ENCODE results near the gene BMPR2.
"Not testable (repeated sequence)": the region's sequence is repeated elsewhere in the genome, so short reads cannot be mapped to it uniquely, and the experiment has no call there.

BMPR2 gene

DNA sequence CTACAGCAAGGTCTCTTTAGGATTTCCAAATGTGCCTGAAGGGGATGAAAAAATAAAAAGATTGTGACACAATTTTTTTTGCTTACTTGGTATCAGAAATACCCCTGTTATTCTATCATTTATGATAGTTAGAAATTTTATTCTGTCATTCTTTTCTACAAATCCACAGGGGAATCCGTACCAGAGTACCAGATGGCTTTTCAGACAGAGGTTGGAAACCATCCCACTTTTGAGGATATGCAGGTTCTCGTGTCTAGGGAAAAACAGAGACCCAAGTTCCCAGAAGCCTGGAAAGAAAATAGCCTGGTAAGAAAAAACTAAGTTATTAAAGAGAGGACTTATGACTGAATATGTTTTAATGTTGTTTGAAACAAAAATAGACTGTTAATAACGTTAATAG is 166.0 kb downstream of the BMPR2 start:
- no peak for DNase-seq

DNA sequence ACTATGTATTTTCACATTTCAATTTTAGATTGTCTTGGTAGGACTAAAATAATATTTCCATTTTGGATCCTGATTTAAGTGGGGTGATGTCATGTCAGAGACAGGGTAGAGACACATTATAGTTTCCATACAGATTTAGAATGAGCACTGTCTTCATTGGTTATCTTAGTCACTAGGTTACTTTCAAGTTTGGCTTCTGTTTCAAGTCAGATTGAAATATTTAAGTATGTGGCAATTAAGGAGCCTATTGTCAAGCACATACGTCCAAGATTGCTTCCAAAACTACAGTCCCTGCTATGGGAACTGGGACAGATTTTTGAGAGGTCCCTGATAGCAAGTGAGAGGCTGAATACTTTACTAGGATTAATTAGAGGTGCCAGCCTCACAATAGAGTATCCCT is 169.4 kb downstream of the BMPR2 start:
- DNase-seq = no peak

DNA sequence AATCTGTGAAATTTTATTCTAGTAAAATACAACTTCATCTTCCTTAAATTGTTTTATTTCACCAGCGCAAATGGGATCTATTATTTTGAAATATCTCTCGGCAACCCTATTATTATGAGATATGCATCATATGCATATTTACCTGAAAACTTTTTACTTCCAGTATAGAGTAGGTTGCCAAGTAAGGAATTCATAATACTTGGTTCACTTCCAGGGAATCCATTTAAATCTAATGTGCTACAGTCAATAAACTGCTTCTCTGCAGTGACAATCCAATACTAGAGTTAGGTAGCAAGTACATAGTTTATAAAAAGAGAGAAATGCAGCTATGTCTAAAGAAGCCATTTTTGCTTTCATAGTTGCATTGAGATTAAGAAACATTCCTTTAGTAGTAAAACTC is 169.8 kb downstream of the BMPR2 start:
- no peak for DNase-seq

DNA sequence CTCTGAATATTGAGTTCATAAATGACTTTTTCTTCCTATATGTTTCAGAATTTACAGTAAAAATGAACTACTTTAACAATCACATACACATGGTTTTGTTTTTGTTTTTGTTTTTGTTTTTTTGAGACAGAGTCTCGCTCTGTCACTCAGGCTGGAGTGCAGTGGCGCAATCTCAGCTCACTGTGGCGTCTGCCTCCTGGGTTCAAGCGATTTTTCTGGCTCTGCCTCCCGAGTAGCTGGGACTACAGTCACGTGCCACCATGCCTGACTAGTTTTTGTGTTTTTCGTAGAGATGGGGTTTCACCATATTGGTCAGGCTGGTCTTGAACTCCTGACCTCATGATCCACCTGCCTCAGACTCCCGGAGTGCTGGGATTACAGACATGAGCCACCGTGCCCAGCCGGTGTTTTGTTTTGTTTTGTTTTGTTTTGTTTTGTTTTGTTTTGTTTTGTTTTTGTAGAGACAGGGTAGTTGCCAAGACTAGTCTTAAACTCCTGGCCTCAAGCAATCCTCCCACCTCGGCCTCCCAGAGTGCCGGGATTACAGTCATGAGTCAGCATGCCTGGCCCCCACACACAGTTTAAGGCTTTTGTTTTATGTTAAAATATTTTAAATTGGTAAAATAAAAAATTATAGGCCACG is 170.5 kb downstream of the BMPR2 start:
- not testable (repeated sequence) for DNase-seq

DNA sequence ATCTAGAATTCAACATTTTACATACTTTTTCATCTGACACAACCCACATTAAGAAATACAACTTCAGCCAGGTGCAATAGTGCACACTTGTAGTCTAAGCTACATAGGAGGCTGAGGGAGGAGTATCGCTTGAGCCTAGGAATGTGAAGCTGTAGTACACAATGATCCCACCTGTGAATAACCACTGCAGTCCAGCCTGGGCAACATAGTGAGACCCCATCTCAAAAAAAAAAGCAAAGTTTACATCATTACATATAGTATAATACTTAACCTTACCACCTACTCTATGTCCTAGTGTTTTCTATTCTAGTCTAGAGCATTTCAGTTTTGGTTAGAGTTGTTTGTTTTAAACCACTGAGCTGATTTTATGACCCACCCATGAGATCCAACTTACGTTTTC is 172.1 kb downstream of the BMPR2 start:
- DNase-seq = no peak

DNA sequence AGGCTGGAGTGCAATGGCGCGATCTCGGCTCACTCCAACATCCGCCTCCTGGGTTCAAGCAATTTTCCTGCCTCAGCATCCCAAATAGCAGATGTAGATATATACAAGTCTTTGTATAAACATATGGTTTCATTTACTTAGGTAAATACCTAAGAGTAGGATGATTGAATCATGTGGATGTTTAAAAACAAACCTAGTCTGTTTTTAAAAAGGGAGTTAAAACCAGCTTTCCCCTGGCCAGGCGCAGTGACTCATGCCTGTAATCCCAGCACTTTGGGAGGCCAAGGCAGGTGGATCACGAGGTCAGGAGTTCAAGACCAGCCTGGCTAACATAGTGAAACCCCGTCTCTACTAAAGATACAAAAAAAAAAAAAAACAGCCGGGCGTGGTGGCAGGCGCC is 174.9 kb downstream of the BMPR2 start:
- not testable (repeated sequence) for DNase-seq

DNA sequence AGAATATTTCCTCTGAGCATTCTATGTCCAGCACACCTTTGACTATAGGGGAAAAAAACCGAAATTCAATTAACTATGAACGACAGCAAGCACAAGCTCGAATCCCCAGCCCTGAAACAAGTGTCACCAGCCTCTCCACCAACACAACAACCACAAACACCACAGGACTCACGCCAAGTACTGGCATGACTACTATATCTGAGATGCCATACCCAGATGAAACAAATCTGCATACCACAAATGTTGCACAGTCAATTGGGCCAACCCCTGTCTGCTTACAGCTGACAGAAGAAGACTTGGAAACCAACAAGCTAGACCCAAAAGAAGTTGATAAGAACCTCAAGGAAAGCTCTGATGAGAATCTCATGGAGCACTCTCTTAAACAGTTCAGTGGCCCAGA is 179.2 kb downstream of the BMPR2 start:
- DNase-seq = no peak

DNA sequence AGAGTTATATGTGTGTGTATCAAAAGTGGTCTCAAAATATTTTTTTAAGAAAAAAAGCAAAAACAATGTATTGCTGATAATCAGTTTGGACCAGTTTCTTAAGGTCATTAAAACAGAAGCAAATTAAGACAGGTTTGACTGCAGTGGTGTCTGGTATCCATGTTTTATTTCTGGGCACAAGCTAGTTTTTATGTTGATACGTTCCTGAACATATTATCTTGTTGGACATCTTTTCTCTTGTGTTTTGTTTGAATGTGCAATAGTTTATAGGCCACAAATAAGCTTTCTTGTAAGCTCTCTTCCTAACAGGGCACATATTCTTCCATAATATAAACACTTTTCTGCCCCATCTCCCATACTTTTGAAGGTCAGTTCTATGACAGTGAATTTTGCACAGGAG is 184.1 kb downstream of the BMPR2 start:
- DNase-seq = no peak

DNA sequence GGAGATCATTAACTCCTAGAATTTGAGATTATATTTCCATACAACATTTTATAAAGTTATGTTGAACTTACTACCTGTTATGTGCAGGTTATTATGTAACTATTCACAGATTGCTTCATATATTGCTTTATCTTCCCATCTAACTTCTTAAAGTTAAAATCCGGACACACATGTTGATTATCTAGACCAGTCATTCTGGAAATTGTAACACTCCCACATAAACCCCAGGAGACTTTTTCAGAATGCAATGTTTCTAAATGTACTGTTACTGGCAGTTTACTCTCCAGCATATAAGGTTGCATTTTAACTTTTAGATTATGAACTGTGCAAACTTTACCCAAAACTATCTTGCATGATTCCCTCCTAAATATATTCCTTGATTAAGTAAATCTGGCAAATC is 188.1 kb downstream of the BMPR2 start:
- DNase-seq = no peak

DNA sequence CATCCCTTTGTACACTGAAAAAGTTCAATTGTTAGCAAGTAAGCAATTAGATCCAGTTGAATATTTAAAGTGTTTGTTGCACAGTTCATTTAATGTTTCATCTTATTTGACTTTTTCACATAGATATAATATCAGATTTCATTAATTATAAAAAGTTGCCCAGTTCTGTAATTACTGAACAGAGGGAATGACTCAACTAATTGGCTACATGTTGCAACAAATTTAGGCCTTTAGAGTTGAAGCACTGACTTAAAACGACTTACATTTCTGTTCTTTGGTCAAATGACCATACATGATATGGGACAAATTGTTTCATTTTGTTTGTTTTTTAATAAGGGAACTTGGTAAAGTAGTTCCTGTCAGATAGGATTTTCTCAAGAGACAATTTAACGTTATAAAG is 190.2 kb downstream of the BMPR2 start:
- DNase-seq = no peak

DNA sequence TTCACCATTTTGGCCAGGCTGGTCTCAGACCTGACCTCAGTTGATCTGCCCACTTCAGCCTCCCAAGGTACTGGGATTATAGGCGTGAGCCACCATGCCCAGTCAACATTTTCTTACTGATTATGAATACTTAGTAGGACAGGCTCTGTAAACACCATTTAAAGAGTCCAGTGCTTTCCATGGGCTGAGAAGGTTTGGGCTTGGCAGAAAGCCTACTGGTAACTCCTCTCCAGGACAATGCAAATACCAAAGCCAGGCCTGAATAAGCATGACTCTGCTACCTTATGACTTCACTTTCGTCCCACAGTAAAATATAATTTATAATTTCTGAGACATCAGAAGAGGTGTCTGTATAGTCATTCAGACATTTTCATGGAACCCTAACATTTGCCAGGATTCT is 198.4 kb downstream of the BMPR2 start:
- no peak for DNase-seq

DNA sequence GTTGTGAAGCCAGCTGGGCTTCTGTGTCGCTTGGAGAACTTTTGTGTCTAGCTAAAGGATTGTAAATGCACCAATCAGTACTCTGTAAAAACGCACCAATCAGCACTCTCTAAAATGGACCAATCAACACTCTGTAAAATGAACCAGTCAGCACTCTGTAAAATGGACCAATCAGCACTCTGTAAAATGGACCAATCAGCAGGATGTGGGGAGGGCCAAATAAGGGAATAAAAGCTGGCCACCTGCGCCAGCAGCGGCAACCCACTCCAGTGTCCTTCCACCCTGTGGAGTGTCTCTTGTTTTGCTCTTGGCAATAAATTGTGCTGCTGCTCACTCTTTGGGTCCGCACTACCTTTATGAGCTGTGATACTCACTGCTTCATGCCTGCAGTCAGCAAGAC is 199.1 kb downstream of the BMPR2 start:
- not testable (repeated sequence) for DNase-seq

DNA sequence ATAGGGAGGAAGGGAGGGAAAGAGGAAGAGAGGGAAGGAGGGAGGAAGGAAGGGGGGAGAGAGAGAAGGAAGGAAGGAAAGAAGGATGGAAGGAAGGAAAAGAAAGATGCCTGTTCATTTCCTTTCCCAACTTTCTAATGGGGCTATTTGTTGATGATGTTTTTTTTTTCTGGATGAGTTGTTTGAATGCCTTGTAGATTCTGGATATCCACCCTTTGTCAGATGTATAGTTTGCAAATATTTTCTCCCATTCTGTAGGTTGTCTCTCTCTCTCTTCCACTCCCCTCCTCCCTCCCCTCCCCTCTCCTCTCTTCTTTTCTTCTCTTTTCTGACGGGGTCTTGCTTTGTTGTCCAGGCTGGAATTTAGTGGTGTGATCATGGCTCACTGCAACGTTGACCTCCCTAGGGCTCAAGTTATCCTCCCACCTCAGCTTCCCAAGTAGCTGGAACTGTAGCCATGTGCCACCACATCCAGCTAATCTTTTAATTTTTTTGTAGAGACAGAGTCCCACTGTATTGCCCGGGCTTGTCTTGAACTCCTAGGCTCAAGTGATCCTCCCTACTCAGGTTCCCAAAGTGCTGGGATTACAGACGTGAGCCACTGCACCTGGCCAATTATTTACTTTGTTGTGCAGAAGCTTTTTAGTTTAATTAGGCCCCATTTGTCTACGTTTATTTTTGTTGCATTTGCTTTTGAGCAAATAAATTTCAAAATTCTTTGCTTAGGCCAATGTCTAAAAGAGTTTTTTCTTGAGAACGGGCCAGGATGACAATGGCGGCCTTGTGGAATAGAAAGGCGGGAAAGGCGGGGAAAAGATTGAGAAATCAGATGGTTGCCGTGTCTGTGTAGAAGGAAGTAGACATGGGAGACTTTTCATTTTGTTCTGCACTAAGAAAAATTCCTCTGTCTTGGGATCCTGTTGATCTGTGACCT is 201.4 kb downstream of the BMPR2 start:
- no peak for DNase-seq

DNA sequence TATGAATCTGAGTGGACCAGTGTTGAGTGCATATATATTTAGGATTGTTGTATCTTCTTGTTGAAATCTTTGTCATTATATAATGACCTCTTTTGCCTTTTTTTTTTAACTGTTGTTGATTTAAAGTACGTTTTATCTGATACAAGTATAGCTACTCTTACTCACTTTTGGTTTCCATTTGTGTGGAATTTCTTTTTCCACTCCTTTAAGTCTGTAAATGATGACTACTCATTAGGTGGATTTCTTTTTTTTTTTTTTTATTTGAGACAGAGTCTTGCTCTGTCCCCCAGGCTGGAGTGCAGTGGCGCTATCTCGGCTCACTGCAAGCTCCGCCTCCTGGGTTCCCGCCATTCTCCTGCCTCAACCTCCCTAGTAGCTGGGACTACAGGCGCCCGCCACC is 206.7 kb downstream of the BMPR2 start:
- not testable (repeated sequence) for DNase-seq

DNA sequence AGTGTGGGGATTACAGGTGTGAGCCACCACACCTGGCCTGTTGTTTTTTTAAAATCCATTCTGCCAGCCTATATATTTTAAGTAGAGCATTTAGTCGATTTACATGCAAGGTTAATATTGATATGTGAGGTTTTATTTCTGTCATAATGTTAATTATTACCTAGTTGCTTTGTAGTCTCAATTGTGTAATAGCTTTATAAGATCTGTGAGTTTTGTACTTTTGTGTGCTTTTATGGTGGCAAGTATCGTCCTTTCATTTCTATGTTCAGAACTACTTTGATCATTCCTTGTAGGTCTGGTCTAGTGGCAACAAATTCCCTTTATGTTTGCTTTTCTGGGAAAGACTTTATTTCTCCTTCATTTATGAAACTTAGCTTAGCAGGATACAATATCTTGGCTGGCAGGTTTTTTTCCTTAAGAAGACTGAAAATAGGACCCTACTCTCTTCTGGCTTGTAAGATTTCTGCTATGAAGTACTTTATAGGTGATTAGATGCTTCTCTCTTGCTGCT is 207.6 kb downstream of the BMPR2 start:
- no peak for DNase-seq

DNA sequence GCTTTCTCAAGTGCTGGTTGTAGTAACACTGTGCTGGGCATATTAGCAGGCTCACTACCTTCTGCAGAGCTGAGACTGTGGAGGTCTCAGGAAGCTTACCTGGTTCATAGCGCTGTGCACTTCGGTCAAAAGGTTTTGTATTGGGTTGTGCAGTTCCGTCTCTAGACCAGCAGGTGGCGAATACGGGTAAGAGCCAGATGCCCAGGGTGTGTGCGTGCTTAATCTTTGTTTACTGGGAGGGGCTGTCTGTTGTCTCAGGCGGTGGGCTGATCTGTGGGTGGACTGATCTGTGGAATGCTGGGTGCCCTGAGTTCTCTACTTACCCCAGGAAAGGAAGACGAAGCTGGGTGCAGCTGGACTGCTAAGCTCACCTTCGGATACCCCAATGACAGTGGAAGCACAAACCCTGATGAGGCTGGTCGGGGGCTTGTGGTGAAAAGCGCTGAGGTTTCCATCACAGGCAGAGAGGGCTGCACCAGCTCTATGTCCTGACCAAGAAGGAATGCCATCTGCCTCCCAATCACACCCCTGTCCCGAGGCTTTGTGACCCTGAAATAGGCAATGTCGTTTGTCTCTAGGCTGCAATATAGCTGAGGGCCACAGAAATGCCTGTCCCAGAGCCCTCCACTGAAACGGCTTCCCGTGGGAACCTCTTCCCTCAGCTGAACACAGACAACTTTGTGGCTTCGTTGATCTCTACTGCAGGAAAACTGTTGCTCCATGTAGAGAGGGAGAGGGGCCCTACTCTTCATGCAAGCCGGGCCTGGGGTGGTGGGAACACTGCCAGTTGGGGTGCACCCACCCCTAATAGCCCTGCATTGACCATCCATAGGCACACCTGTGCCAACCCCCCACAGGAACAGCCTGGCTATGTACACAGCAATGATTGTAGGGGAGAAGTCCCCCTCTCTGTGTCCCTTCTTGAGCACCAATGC is 212.8 kb downstream of the BMPR2 start:
- peak; percentile 45 for DNase-seq

DNA sequence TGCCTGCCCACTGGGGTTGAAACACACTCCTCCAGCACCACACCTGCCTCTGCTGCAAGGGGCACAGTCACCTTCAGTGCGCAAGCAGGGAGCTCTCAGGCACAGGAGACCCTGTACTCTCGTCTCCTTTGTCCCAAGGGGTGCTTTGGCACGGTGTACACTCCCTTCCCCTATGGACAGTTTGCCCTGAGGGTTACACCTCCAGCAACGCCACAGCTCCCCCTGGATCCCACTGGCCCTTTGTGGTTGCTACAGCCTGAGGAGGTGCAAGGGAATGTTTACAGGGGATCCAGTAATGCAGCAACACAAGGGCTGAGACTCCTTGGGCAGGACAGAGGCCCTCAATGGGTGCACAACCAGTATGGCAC is 213.4 kb downstream of the BMPR2 start:
- no peak for DNase-seq

DNA sequence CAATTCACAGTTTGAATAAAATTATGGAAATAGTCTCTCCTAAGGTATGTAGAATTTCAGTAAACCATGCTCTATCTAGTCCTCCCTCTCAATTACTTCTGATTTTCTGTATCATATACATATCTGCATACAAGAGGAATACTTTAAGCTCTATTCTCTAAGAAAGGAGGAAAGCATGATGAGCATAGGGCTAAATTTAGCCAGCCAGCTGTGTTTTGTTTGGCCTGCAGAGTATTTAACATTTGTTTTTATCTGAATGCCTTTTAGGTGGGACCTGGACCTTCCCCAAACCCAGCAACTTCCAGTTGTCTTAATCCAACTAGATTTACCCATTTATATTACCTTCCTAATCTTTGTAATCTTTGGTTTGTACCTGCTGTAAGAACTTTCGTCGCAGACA is 216.4 kb downstream of the BMPR2 start:
- no peak for DNase-seq

DNA sequence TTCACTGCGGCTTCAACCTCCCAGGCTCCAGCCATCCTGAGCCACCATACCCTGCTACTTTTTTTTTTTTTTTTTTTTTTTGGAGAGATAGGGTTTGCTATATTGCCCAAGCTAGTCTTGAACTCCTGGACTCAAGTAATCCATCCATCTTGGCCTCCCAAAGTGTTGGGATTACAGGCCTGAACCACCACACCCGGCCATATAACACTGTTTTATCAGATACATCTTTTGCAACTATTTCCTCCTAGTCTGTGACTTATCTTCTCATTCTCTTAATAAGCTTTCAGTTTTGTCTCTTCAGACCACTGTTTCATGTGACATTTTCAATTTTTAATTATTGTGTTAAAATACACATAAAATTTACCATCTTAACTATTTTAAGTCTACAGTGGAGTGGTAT is 223.0 kb downstream of the BMPR2 start:
- no peak for DNase-seq

DNA sequence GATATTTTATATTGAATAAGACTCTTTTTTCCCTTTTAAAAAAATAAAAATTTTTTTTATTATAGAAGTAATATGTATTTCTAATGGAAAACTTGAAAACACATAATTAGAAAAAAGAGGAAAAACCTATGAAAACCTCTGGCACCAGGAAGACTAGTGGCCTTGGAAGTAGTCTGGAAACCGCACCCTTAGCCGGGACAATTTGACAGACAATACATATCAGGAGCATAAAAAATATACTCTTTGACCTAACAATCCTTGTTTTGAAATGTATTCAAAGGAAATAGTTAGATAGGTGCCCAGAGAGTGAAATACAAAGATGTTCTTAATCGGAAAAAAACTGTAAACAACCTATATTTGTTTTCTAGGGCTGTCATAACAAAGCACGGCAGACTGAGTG is 223.8 kb downstream of the BMPR2 start:
- no peak for DNase-seq

DNA sequence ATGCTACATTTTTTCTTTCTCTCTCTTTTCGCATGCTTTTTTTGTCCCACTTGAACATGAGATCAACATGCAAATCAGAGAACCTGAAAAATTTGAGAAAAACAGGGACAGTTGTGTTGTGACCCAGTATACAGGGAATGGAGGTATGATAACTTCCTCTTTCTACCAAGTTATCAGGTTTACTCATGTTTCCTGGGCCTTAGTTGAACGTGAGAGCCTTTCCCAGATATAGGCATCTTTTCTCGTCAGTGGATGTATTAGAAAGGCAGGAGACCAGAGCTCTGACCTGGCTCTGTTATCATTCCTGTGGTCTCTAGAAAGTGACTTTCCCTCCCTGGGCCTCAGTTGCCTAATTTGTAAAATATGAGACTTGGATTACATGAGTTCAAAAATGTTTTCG is 228.6 kb downstream of the BMPR2 start:
- DNase-seq = no peak

DNA sequence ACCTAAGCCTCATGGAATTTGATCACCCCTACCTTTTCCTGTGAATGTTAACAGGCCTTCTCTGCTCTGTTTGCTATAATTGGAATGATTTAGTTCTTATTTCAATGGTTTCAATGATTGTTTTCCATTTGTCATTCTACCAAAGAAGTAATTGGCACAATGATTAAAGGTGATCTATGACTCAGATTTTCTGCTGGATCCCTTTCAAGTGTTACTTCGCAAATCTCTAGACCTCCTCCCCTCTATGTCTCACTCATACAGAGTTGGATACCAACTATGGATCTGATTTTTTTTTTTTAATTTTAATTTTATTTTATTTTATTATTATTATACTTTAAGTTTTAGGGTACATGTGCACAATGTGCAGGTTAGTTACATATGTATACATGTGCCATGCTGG is 229.0 kb downstream of the BMPR2 start:
- DNase-seq = no peak

DNA sequence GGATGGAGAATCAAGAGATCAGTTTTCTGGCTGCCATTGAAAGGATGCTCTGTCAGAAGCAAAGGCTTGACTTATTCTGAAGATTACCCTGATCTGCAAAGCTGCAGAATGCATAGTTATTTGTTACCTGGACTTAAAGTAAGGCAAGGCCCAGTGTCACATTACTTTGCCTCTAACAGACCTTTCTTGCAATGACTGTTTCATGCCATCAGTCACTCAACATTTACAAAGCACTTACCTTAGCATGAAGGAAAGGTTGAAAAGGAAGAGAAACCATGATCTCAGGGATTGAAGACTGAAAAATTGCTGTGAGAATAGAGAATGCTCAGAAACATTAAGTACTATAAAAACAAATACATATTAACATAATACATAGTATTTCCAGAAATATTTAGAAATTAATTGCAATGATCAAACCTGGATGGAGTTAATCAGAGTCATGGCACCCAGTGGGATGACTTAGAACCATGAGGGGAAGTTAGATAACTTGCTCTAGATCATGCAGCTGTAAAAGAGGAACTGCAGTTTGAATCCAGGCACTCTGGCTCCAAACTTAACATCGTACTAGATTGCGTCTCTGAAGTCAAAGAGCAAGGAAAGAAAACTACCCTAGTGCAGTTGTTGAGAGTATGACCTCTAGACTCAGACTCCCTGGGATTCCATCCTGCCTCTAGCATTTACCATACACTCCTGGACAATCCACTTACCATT is 232.2 kb downstream of the BMPR2 start:
- DNase-seq = peak; percentile 84
